SKM-1 (cell line): Measurements from ENCODE around the gene NDUFS8.

Experiments
- DNase-seq: peaks from one replicate; lab custom pipeline; 2025; ENCODE audit not compliant: unreplicated experiment; lab: John Stamatoyannopoulos, UW

NDUFS8 gene

GRCh38 chr11:68048681-68049508 is 18.4 kb downstream of the NDUFS8 start:
- DNase-seq = no peak

DNA sequence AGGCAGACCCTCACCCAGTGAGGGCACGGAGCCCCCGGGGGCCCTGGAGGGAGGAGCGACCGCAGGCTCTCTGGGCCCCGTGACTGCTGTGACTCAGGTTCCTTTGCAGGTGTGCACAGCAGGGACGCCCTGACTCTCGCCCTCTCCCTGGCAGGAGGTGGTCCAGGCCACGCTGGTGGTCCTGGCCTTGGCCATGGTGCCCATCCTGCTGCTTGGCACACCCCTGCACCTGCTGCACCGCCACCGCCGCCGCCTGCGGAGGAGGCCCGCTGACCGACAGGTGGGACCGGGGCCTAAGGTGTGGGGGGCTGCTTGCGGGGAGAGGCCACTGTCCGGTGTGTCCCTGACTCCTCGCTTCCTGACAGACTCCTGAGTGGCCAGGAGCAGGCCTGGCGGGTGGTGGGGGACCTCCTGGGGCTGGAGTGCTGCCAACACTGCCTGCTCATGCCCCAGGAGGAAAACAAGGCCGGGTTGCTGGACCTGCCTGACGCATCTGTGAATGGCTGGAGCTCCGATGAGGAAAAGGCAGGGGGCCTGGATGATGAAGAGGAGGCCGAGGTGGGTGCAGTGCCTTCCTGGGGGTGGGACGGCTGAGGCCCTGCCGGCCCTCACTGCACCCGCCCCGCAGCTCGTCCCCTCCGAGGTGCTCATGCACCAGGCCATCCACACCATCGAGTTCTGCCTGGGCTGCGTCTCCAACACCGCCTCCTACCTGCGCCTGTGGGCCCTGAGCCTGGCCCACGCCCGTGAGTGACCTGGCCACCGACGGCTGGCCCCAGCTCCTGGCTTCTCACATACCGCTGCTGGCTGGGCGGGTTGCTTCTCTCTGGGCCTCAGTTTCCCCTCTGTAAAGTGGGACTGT is 19.3 kb downstream of the NDUFS8 start:
- DNase-seq = no peak

DNA sequence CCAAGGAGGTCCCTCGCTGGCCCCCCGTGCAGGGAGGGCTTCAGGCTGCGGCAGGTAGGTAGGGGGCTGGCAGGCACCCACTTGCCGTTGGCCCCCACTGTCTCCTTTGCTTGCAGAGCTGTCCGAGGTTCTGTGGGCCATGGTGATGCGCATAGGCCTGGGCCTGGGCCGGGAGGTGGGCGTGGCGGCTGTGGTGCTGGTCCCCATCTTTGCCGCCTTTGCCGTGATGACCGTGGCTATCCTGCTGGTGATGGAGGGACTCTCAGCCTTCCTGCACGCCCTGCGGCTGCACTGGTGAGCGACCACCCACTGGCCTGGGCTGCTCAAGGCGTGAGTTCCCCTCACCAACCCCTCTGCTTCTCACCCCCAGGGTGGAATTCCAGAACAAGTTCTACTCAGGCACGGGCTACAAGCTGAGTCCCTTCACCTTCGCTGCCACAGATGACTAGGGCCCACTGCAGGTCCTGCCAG is 19.9 kb downstream of the NDUFS8 start:
- no peak for DNase-seq

- no peak for DNase-seq
Measured at GRCh38 chr11:68051191-68052136, 21.0 kb downstream of the NDUFS8 start.

- no peak for DNase-seq
Measured at GRCh38 chr11:68052137-68052873, 21.8 kb downstream of the NDUFS8 start.

GRCh38 chr11:68053117-68053516 is 22.6 kb downstream of the NDUFS8 start:
- no peak for DNase-seq

GRCh38 chr11:68053981-68054812 is 23.7 kb downstream of the NDUFS8 start:
- DNase-seq = no peak

- no peak for DNase-seq
Measured at GRCh38 chr11:68056317-68057285, 26.1 kb downstream of the NDUFS8 start.

GRCh38 chr11:68057807-68058206 is 27.3 kb downstream of the NDUFS8 start:
- DNase-seq = no peak

- no peak for DNase-seq
Measured at GRCh38 chr11:68061508-68061907, 31.0 kb downstream of the NDUFS8 start.

DNA sequence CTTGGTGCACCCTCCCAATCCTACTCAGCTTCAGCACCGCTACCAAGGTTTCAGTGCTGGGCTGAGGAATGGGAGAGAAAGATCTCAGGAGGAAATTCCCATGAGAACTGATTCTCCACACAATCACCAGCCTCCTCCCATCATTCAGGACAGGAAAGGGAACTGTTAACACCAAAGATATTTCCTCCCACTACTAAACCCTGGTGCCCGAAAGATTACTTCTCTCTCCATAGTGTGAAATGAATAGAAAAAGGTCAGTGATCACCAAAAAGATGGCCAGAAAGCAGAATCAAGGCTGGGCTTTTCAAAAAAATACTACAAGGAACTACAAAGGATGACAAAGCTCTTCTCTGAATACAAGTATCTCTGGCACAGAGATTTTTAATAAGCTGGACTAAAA is 34.4 kb downstream of the NDUFS8 start:
- DNase-seq = no peak

- no peak for DNase-seq
Measured at GRCh38 chr11:68065841-68066240, 35.4 kb downstream of the NDUFS8 start.

- DNase-seq = no peak
Measured at GRCh38 chr11:68066742-68067141, 36.3 kb downstream of the NDUFS8 start.

- no peak for DNase-seq
Measured at GRCh38 chr11:68067991-68068390, 37.5 kb downstream of the NDUFS8 start.

GRCh38 chr11:68071281-68072048 is 41.0 kb downstream of the NDUFS8 start:
- no peak for DNase-seq

DNA sequence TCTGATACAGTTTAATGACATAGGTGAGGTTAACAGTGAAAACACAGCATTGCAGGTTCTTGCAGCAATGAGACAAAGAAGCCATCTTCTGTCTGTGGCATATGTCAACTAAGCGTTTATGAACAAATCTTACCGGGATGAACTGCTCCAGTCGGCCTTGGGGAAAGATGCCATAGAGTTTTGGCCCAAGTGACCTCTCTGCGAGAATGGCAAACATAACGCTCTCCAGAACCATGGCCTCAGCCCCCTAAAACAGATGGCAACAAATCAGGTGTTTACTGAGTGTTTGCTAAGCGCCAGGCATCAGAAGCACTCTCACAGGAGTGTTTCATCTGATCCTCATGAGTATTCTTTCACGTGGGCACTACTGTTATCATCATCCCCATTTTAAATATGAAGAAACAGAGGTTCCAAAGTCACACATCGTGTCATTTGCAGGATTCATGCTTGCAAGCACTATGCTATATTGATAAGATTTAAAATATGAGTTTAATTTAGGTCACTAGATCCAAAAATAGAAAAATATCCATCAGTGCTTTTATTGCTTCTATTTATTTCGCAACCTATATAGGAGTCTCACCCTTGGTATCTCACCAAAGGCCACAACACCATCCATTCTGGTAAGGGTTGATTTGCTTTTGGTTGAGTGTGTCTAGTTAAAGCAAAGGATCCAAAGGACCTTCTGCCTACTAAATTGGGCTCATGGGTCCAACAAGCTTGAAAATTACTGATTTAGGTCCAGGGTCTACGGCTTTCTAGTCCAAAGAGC is 44.3 kb downstream of the NDUFS8 start:
- no peak for DNase-seq
